ES-I3 (cell line): Measurements from ENCODE around the gene MAN1C1.

Experiments used
- H3K36me3 ChIP-seq: 2 replicates; pipeline ENCODE4 v1.6.1; 2013; ENCODE audit warnings: mild to moderate bottlenecking, low read length, control low read depth, moderate library complexity; ENCODE audit not compliant: insufficient read depth
- H3K4me1 ChIP-seq: 2 replicates; pipeline ENCODE4 v1.6.1; 2013; ENCODE audit warnings: mild to moderate bottlenecking, control low read depth, low read length; ENCODE audit not compliant: insufficient read depth
- H3K9ac ChIP-seq: 2 replicates; pipeline ENCODE4 v1.6.1; 2013; ENCODE audit warnings: low read depth, mild to moderate bottlenecking, low read length, moderate library complexity
- H3K9me3 ChIP-seq: 2 replicates; pipeline ENCODE4 v1.6.1; 2013; ENCODE audit warnings: mild to moderate bottlenecking, low read length, moderate library complexity; ENCODE audit not compliant: control insufficient read depth, insufficient read depth

Gene MAN1C1

DNA sequence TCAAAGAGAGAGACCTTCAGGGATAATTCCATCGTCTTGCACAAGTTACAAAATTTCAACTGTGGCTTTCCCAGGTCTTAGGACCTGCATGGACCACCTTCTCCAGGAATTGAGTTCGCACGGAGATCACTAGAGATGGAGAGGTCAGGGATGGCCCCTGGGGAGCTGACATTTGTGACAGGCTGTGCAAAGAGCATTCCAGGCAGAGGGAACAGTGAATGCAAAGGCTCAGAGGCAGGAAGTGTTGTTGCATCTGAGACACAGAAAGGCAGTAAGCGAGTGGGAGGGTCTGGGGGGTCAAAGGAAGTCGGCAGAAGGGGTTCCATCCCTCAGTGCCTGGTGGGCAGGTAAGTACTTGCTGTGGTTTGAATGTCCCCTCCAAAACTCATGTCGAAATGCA lies 173.9 kb downstream of the MAN1C1 start:
- no peaks in the 10 kb centered on the region for H3K36me3 ChIP-seq
- H3K4me1 ChIP-seq: peaks cover 8% of the 10 kb centered on the region; the same call in 1 of the 2 replicates
- H3K9ac ChIP-seq: no peak overlapping the region
- H3K9me3 ChIP-seq: no peaks in the 10 kb centered on the region

DNA sequence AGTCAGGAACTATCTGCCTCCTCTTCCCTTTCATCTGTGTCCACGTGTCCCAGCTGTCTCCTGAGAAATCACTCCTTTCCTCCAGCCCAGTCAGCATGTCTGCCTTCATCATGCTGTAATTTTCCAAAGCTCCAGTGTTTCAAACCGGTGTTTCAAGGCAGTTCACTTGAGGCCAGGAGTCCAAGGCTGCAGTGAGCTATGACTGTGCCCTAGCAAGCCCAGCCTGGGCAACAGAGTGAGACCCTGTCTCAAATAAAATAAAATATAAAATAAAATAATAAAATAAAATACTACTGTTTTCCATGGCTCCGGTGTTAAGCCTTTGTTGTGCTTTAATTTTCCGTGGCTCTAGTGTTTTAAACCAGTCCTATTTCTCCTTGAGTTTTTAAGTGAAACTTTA lies 175.5 kb downstream of the MAN1C1 start:
- Histone ChIP-seq H3K4me1 (peaks cover 2% of the 10 kb centered on the region; the same call in 1 of the 2 replicates), H3K9me3 (no peaks in the 10 kb centered on the region), H3K9ac (no peak overlapping the region), H3K36me3 (no peaks in the 10 kb centered on the region)

DNA sequence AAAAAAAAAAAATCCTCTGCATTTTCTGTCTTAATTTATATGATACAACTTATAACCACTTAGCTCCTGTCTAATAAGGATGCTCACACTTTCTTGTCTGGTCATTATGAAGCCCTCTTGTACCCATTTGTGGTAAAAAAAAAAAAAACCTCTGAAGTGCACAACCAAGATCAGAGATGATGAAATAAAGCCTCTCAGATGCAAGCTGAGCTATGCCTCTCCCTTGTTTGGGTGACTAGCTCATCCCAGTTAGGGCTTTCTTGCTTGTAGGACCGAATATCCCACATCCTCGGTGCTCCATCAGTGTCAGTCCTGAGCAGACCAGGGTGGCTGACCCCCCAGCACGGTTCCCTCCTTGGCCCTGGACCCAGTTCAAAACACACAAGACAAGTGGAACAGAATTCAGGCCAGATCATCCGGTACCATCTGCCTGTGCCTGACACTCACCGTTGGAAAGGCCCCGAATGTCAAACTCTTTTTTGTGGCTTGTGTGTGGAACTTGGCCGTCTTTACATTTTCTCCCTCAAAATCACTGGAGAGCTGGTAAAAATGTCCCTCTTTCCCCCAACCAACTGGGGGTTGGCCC lies 177.1 kb downstream of the MAN1C1 start:
- Histone ChIP-seq H3K36me3 (no peaks in the 10 kb centered on the region), H3K9ac (no peak overlapping the region), H3K4me1 (peaks cover 2% of the 10 kb centered on the region; the same call in 1 of the 2 replicates), H3K9me3 (no peaks in the 10 kb centered on the region)

DNA sequence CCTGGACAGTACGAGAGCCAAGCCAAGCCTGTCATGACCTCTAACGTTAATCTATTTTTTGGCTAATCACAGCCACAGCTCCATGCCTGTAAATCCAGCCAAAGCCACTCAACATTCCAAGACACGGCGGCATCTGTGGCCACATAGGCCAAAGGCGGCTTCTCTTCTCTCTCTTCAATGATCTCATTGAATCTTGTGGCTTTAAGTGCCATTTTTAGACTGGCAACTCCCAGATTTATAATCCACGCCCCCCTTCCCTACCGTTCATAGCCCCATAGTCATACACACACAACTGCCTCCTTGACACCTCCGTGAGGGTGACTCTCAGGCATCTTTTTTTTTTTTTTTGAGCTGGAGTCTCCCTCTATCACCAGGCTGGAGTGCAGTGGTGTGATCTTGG lies 177.7 kb downstream of the MAN1C1 start:
- no peak overlapping the region for H3K9ac ChIP-seq
- H3K36me3 ChIP-seq: no peaks in the 10 kb centered on the region
- H3K9me3 ChIP-seq: no peaks in the 10 kb centered on the region
- H3K4me1 ChIP-seq: peaks cover 6% of the 10 kb centered on the region

DNA sequence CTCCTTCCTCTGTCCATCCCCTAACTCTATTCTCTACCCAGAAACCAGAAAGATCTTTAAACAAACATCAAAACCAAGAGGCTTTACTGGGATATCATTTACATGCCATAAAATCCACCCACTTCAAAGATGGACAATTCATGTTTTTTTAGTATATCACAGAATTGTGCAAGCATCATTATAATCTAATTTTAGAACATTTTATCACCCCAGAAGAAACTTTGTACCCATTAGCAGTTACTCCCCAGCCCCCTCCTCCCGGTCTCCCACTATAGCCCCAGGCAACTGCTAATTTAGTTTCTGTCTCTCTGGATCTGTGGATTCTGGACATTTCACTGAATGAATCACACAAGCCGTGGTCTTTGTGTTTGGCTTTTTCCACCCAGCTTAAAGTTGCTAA lies 178.6 kb downstream of the MAN1C1 start:
- Histone ChIP-seq H3K9me3 (no peaks in the 10 kb centered on the region), H3K36me3 (no peaks in the 10 kb centered on the region), H3K4me1 (peaks cover 8% of the 10 kb centered on the region), H3K9ac (no peak overlapping the region)

DNA sequence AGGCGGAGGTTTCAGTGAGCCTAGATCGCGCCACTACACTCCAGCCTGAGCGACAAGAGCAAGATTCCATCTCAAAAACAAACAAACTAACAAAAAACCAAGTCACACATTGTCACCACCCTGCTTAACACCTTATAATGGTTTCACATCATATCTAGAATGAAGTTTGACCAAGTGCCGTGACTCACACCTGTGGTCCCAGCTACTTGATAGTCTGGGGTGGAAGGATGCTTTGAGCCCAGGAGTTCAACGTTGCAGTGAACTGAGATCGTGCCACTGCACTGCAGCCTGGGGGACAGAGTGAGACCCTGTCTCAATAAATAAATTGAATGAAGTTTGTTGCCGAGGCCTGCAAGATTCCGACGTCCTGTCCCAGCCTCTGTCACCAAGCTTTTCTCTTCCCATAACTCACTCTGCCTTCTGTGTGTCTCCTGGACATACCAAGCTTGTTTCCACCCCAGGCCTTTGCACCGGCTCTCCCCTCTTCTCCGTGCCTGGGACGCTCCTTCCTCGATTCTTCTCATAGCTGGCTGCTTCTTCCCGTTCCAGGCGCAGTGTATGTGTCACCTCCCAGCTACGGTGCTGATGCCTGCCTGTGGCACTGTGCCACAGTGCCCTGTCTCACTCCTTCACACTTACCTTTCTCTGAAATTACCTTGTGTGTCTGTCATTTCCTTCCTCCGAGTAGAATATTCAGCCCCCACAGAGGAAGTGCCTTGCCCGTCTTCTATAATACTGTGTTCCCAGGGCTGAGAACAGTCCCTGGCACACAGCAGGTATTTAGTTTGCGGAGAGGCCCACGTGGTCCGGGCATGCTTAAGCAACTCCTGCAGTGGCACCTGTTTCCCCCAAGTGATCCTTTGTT lies 179.6 kb downstream of the MAN1C1 start:
- no peak overlapping the region for H3K9ac ChIP-seq
- no peaks in the 10 kb centered on the region for H3K36me3 ChIP-seq
- no peaks in the 10 kb centered on the region for H3K9me3 ChIP-seq
- peaks cover 8% of the 10 kb centered on the region for H3K4me1 ChIP-seq

DNA sequence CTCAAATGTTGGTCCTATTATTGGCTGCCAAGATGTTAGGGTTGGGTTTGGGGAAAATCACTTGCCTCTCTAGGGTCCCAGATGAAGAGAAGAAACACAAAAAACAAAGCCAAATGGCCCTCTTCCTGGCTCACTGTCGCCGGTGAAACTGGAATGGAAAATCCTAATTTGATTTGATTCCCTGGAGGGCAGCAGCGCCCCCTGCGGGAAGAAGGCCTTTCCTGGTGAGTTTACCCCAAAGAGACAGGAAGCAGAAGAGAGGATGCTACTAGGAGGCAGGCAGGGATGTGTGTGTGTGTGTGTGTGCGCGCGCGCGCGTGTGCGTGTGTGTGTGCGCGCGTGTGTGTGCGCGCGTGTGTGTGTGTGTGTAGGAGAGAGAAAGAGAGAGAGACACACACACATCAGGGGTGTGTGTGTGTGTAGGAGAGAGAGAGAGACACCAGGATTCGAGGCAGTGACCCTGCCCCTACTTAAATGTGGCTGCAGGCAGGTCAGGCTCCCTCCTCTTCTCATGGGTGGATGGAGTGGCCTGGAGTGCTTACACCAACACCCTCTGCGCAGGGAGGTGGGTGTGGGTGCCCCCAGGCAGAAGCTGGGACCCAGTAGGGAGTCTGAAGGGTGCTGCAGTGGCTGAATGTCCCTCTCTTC lies 180.3 kb downstream of the MAN1C1 start:
- Histone ChIP-seq H3K4me1 (peaks cover 8% of the 10 kb centered on the region), H3K36me3 (no peaks in the 10 kb centered on the region; the same call in 1 of the 2 replicates), H3K9ac (no peak overlapping the region), H3K9me3 (no peaks in the 10 kb centered on the region)

DNA sequence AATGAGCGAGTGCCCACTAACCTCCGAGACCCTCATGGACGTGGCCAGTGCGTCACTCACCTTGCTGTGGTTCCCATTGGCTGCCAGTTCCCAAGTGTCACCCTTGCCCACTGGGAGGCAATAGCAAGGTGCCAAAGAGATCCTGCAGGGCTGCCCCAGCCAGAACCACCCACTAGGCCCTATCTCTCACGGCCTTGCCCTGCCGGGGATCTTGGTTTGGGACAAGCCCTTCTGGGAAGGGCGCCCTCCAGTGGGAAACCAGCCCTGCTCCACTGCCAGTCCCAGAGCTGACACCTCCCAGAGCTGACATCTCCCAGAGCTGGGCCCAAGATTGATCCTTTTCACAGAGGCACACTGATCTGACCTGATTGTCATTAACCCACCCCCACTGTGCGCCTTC lies 181.3 kb downstream of the MAN1C1 start:
- Histone ChIP-seq H3K4me1 (peaks cover 13% of the 10 kb centered on the region), H3K9ac (no peak overlapping the region), H3K9me3 (no peaks in the 10 kb centered on the region), H3K36me3 (no peaks in the 10 kb centered on the region; the same call in 1 of the 2 replicates)

DNA sequence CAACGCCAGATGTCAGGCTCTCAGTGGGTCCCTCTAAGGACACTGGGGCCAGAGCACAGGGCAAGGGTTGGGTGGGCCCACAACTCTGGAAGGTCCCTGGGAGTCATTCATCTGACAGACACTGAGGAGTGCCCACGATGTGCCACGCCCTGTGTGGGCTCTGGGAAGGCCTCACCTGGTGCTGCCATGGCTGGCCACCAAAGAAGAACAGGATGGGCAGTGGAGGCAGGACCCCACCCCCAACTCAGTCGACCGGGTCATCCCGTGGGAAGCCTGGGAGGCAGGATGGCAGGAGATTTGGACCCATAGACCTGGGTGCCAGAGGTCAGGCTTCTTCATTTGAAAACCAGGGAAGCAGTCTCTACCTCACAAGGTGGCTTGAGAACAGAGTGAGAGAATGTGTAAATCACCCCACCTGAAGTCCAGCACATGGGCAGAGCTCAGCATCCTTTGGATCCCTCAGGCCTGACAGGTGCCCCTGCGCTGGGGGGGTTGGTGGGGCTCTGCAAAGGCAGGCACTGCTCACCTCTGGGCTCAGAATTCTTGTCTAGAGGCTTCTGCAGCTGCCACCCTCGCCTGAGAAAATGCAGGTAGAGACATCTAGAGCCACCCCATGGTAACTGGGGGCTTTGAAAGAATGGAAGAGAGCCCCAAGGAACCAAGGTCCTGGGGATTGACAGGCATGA lies 182.2 kb downstream of the MAN1C1 start:
- H3K9ac ChIP-seq: no peak overlapping the region
- H3K9me3 ChIP-seq: no peaks in the 10 kb centered on the region
- no peaks in the 10 kb centered on the region; the same call in 1 of the 2 replicates for H3K36me3 ChIP-seq
- H3K4me1 ChIP-seq: peaks cover 14% of the 10 kb centered on the region

DNA sequence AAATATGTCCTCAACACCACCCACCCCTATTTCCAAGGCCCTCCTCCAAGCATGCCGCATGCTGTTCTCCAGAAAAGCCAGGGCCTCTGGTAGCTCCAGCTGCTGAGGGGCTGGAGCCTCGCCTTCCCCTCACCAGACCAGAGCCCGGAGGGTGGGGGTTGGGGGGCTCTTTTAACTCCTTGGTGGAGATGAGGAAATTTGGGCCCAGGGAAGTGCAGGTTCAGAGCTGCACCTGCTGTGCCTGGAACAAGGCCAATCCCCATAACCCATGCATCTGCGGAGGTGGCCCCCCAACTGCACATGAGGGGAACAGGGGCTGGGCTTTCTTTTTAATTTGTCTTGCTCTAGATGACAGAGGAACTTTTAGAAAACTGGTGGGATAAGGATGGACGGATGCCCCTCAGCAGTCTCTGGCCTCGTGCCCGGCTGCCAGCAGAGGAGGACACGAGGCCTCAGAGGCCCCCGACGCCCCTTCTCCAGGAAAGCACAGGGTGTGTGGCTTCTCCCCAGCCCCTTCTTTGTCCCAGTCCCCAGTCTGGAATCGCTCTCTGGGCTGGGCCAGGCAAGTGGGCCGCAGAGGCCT lies 182.9 kb downstream of the MAN1C1 start:
- Histone ChIP-seq H3K9me3 (no peaks in the 10 kb centered on the region), H3K9ac (peak overlapping the region; percentile 57; the same call in 1 of the 2 replicates), H3K36me3 (no peaks in the 10 kb centered on the region; the same call in 1 of the 2 replicates), H3K4me1 (peaks cover 14% of the 10 kb centered on the region)

DNA sequence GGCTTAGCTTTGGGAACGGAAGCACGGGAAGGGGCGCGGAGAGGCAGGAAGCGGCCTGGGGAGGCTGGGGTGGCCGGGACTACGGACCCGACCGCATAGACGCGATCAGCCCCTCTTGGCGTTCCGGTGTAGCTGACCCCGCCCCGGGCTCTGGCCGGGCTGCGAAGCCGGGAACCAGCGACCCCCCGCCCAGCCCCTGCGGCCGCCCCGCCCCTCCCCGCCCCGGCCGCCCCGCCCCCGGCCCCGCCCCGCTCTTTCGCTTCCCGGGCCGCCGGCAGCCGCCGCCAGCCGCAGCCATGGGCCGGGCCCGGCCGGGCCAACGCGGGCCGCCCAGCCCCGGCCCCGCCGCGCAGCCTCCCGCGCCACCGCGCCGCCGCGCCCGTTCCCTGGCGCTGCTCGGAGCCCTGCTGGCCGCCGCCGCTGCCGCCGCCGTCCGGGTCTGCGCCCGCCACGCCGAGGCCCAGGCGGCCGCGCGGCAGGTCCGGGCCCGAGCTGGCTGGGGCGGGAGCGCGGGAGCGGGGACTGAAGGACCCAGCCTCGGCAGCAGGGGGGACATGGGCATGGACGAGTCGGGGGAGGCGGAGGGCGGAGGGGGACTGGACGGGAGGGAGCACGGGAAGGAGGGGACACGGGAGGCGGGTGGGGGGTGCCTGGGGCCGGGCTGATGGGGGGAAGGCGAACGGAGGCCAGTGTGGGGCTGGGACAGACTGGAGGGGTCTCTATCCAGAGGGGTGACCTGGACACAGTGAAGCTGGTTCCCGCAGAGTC lies 183.5 kb downstream of the MAN1C1 start, which contains the start of gene SELENON:
Gene SELENON, plus strand, starts transcription at position 259 of the 768 bp plus-strand sequence. Its CDS starts 38 bp downstream, at position 297.
- peak within 1 kb of the TSS; percentile 60 for H3K9ac ChIP-seq
- no peaks in the 10 kb centered on the region for H3K9me3 ChIP-seq
- H3K4me1 ChIP-seq: peaks cover 14% of the 10 kb centered on the region
- no peaks in the 10 kb centered on the region; the same call in 1 of the 2 replicates for H3K36me3 ChIP-seq

DNA sequence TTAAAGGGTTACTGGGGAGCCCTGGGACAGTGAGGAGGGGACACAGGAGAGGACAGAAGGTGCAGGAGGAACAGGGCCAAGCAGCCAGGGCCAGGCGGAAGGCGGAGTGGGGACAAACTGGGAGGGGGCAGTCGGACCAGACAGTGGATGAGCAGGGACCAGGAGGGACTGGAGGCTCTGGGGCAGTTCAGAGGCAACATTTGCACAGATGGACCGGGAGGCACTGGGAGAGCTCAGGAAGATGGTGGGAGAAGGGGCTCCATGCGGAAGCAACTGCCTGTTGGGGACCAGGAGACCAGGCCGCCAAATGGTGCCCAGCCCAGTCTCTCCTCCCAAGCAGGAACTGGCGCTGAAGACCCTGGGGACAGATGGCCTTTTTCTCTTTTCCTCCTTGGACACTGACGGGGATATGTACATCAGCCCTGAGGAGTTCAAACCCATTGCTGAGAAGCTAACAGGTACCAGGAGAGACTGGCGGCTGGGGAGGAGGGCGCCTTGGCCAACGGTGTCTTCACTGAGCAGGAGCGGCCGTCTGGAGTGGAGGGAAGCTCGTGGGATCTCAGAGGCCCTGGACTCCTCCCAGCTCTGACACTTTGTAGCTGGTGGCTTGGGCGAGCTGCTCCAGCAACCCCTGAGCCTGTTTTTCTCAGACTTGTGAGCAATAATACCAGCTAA lies 184.2 kb downstream of the MAN1C1 start:
- H3K9me3 ChIP-seq: no peaks in the 10 kb centered on the region
- peak overlapping the region; percentile 60 for H3K9ac ChIP-seq
- peaks cover 14% of the 10 kb centered on the region for H3K4me1 ChIP-seq
- H3K36me3 ChIP-seq: peaks cover 4% of the 10 kb centered on the region

DNA sequence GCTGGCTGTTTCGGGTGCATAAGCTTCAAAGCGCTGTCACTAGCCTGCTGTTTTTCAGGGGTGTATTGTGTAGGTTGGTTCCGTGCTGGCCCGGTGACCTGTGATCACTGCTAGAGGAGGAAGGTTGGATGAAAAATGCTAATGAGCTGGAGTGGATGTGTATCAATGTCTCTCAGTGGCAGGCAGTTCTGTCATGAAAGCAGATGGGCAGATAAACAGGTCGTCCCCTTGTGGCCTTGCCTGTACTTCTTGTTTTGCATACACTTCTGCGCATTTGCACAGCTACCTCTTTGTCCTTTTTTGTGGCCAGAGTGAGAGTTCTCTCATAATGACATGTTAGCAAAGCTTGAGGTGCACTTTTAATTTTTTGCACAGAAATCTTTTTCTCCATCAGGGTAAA lies 186.3 kb downstream of the MAN1C1 start:
- Histone ChIP-seq H3K4me1 (peaks cover 12% of the 10 kb centered on the region; the same call in 1 of the 2 replicates), H3K36me3 (peaks cover 11% of the 10 kb centered on the region), H3K9ac (no peak overlapping the region), H3K9me3 (no peaks in the 10 kb centered on the region)
